ENCODE data around the gene SPDYE17.
"Not testable (repeated sequence)": the region's sequence is repeated elsewhere in the genome, so short reads cannot be mapped to it uniquely, and the experiment has no call there.

The SPDYE17 gene, protein sequence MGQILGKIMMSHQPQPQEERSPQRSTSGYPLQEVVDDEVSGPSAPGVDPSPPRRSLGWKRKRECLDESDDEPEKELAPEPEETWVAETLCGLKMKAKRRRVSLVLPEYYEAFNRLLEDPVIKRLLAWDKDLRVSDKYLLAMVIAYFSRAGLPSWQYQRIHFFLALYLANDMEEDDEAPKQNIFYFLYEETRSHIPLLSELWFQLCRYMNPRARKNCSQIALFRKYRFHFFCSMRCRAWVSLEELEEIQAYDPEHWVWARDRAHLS

DNA sequence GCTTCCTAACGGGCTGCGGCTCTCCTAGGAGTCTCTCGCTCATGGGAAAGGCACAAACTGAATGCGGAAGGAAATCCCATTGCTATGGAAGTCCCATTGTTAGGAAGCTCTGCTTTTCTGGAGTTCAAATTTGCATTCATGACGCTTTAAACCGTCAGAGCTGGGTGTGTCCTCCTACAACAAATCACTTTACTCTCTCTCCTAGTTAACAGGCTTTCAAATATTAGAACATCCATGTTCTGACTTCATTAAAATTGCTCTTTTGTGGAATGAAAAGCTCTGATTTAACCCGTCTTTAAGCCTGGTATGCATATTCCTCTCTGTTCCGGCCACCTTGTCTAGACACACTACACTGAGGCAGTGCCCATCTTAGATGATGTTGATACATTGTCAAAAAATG lies at the start of gene SPDYE17:
Gene SPDYE17, minus strand, starts transcription at position 101 of the 400 bp plus-strand sequence. CDS start 1,791 bp downstream, outside the sequence.
- DNase-seq (ENCODE audit: low spot score) = not testable (repeated sequence)

DNA sequence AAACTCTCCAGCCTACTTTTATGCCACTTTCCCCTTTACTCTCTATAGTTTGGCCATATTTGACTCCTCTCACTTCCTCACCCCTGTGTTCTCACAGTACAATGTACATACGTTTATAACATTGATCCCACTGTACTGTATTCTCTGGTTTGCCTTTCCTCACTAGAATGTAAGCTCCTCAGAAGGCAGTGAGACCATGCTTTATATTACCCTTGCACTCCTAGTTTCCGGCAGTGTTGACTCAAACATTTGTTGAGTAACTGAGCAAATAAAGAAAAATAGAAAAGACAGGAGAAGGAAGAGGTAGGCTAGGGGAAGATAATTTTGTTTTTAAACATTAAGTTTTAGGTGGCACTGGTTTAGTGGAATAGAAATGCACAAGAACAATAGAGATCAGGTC lies 48.1 kb upstream of the SPDYE17 start:
- not testable (repeated sequence) for DNase-seq (ENCODE audit: low spot score)

DNA sequence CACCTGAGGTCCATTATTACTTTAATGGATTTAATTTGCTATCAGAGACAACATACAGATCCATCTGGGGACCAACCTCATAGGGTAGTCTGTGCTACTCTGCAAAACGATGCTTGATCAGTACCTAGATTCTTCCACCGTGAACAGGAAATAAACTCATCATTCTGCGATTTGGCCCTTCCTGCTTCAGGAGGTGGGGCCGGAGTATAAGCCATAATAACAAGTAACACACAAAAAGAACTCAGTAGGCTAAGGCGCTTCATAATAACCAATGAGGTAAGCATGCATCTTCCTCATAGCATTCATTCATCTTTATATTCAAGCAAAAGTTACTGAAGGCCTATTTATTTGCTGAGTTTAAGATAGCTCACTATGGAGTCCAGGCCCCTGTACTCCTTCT lies 47.5 kb upstream of the SPDYE17 start:
- DNase-seq (ENCODE audit: low spot score) = not testable (repeated sequence)

DNA sequence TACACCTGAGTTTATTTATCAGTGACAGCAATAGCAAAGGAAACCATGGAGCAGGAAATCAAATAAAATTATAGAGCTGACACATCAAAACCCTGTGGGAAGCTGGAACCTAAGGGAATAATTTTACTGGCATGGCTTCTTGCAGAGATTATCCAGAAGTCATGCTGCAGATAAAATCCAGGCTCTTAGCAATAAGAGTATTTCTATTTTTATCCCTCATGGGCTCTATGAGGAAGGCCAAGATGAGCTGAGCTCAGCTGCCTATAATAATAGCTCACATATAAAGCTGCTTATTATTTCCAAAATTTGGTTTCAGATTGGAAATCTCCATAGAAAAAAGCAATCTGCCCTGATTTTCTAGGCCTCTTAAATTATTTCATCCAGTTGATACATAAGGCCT lies 47.0 kb upstream of the SPDYE17 start:
- DNase-seq (ENCODE audit: low spot score) = not testable (repeated sequence)

DNA sequence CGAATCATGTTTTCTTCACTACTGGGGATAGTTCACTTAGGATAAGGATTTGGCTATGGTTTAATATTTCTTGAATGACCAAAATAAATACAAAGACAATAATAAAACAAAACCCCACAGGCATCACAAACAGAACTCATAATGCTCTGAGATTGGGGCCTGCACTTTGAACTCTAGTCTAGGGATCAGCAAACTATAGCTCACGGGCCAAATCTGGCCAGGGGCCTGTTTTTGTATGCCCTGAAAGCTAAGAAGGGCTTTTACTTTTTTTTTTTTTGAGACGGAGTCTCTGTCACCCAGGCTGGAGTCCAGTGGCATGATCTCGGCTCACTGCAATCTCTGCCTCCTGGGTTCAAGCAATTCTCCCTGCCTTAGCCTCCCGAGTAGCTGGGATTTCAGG lies 44.9 kb upstream of the SPDYE17 start:
- DNase-seq (ENCODE audit: low spot score) = not testable (repeated sequence)

DNA sequence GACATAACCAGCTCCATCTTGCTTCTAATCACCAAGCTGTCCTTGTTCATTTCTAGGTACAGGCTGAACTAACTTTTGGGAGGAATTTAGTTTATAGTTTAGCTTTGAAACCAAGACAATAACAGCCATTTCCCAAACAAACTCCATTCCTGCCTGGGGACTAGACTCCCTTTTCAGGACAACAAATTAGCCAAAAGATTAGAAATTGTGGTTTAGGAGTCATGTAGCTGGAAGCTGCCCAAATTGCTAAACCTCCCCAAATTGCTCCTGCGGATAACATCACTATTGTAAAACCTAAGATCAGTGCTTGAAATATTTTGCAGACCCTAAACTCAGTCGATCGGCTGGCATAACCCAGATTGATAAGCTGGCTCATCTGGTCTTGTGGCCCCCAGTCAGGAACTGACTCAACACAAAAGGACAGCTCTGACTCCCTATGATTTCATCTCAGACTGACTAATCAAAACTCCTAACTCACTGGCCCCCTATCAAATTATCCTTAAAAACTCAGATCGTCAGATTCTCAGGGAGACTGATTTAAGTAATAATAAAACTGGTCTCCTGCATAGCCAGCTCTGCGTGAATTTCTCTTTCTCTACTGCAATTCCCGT lies 42.7 kb upstream of the SPDYE17 start:
- DNase-seq (ENCODE audit: low spot score) = not testable (repeated sequence)

DNA sequence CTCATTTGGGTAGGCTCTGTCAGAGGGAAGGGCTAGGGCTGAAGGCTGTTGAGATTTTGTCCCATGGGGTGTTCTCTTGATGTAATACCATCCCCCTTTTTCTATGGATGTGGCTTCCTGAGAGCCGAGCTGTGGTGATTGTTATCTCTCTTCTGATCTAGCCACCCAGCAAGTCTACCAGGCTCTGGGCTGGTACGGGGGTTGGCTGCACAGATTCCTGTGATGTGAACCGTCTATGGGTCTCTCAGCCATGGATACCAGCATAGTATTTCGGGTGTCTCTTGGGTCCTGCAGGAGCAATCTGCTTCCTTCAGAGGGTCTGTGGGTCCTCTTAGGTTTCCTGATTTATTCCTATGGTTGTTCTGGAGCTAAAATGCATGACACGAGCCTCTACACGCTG lies 38.9 kb upstream of the SPDYE17 start:
- DNase-seq (ENCODE audit: low spot score) = not testable (repeated sequence)

DNA sequence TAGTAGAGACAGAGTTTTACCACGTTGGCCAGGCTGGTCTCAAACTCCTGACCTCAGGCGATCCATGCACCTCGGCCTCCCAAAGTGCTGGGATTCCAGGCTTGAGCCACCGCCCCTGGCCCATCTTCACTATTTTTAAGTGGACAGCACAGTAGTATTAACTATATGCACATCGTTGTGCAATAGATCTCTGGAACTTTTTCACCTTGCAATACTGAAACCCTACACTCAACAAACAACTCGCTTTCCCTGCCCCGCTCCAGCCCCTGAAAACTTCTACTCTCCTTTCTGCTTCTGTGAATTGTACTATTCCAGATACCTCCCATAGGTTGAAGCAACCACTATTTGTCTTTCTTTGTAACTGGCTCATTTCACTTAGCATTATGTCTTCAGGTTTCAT lies 33.7 kb upstream of the SPDYE17 start:
- not testable (repeated sequence) for DNase-seq (ENCODE audit: low spot score)

DNA sequence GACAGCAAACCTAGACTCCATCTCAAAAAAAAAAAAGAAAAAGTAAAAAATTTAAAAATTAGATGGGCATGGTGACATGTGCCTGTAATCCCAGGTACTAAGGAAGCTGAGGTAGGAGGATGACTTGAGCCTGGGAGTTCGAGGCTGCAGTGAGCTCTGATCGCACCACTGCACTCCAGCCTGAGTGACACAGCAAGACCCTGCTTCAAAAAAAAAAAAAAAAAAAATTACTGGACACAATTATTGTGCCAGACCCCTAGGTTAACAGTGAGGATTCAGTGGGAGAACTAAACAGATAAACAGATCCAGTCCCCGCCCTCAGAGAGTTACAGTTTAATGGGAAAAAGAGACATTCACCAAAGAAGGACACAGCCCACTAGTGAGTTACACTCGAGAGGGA lies 31.6 kb upstream of the SPDYE17 start:
- not testable (repeated sequence) for DNase-seq (ENCODE audit: low spot score)

DNA sequence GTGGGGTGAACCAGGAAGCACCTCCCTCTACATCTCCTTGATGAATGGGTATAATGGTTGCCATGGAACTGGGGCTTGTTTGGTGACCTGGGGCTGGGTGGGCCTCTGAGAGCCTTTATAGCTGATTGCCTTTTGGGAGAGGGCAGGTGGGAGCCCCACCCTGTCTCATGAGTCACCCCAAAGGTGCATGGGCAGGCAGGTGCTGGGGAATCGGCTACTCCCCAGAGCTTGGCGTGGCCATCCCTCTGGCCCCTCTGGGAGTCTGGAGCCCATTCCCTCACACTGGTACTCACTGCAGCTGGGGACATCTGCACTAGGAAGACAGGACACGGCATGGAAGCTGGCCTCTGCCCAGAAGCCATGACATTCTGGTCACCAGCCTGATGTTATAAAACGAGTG lies 30.4 kb upstream of the SPDYE17 start, which contains the start of gene SPDYE18:
Gene SPDYE18, minus strand, starts transcription at position 2 of the 400 bp plus-strand sequence. CDS start 2,046 bp downstream, outside the sequence.
- DNase-seq (ENCODE audit: low spot score) = not testable (repeated sequence)

DNA sequence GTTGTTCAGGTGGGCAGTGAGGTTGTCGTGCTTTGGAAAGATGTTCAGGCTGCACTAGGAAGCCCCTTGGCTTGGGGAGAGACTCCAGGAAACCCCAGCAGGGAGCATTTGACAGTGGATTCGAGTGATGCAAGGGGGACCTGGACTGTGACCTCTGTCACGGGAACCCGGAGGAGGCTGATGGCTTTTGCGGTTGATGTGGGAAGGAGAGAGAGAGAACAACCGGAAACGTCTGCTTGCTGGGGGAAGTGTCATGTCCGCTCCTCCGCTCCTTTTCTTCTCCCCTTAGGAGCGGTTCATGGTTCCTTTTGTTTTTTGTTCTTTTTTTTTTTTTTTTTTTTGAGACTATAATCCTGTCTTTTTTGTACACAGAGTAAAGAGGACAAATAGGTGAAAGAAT lies 5.8 kb downstream of the SPDYE17 start:
- DNase-seq (ENCODE audit: low spot score) = not testable (repeated sequence)

DNA sequence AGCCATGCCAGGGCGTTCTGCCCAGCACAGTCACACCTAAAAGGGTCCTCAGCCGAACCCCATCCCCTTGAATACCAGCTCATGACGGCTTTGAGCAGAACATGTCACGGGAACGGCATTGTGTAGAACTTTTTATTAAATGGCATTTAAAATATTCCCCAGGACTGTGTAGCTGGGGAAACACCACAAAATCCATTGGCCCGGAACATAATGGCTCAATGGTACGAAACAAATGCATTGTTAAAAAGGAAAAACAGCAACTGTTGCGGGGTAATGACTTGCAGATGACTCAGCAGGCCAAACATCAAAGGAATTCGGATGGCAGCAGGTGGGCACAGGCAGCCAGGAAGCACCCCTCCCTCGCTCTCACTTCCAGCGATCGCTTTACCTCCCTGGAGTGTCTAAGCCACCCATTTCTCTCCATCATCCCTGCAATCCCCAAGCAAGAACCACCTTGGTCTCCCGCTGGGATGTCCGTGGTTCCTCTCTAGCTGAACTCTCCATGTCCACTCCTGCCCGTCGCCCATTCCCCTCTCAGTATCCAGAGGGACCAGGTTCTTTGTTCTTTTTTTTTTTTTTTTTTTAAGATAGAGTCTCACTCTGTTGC lies 22.0 kb downstream of the SPDYE17 start:
- DNase-seq (ENCODE audit: low spot score) = peak; percentile 98

DNA sequence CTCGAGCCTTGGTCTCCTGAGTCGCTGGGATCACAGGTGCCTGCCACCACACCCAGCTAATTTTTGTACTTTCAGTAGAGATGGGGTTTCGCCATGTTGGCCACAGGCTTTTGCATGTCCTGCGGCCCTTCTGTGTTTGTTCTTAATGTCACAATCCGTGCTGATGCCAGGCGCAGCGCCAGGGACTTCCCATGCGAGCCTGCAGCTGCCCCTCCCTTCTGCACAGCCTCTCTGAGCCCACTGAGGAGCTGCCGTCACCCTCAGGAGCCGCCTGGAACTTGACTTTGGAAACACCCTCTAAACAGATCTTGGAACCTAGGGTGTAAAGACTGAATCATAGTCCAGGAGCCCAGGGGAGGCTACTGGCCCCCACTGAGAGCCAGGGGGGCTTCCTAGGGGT lies 24.2 kb downstream of the SPDYE17 start:
- DNase-seq (ENCODE audit: low spot score) = peak; percentile 85

DNA sequence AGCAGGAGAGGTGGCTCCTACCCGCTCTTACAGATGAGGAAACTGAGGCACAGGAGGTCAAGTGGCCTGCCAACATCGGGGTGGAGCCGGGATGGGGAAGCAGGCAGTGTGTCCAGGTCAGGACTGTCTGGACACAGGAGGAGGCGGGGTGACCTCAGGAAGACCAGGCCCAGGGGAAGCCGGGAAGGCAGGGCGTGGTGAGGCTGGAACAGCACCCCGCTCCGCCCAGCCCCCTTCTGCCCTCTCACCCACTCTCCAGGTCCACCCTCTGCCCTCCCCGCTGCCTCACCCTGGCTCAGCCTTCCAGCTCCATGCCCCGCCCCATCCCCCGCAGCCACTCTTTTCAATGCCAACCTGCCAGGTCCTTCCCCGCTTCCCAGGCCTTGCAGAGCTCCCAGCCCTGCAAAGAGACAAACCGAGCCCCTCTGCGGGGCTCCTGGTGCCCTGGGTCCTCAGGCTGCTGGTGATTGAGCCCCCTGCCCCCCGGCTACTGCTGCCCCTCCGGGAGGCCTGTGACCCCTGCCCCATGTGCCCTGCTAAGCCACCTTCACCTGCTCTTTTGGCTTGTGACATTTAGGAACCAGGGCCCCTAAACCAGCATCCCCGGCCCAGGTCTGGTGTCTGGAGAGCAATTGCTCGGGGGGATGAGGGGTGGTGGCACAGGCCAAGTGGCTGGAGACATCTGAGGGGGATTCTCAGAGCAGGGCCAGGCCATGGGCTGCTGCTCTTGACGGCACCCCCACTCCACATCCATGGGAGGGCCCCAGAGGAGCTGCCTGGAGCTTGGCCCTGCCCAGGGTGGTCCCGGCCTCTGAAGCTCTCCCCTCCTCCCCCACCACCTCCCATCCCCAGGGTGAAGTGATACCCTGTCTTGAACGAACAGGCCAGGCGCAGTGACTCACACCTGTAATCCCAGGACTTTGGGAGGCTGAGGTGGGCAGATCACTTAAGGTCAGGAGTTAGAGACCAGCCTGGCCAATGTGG lies 25.7 kb downstream of the SPDYE17 start:
- DNase-seq (ENCODE audit: low spot score) = not testable (repeated sequence)

DNA sequence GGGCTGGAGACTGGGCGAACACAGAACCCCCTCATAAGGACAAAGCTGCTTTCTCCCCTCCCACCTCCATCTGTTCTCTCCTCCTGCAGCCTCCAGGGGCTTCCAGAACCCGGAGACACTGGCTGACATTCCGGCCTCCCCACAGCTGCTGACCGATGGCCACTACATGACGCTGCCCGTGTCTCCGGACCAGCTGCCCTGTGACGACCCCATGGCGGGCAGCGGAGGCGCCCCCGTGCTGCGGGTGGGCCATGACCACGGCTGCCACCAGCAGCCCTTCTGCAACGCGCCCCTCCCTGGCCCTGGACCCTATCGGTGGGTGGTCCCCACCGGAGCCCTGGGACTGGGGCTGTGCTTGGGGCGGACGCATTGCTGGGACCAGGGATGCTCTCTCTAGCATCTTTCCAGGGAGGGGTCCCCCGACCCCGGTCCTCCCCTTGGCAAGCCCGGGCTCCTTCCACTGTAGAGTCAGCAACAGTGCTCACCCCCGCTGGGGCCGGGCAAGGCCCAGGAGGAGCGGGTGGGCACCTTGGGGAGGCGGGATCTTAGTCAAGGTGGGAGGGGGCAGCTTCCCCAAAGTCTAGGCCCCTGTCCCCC lies 26.6 kb downstream of the SPDYE17 start:
- DNase-seq (ENCODE audit: low spot score) = not testable (repeated sequence)

DNA sequence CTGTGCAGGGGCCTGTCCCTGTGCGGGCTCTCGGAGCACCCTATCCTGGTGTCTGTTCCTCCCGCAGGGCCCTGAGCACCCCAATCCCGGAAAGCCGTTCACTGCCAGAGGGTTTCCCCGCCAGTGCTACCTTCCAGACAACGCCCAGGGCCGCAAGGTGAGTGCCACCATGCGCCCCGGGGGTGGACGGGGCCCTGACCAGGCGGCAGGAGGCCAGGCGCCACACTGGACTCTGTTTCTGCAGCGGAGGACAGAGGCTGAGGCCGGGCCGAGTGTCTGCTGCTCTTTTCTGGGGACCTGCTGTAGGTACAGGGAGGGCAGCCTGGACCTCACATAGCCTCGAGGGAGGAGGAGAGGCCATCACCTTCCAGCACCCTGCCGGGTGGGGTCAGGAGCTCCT lies 28.0 kb downstream of the SPDYE17 start:
- DNase-seq (ENCODE audit: low spot score) = not testable (repeated sequence)

DNA sequence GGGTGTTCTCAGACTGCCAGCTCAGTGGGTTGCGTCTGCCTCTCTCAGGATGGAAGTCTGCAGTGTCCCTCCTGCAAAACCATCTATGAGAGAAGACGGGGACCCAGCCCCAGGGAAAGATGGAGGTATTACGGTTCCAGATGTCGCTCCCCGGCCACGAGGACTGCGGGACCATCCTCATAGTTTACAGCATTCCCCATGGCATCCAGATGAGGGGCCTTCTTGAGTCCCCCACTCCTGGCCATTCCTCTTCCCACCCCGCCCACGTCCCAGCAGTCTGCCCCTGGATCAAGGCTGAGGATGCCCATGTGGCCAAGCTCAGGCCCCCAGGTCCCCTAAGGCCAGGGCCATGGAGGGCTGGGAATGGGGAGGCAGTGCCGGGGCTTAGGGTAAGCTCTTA lies 28.9 kb downstream of the SPDYE17 start:
- DNase-seq (ENCODE audit: low spot score) = not testable (repeated sequence)

DNA sequence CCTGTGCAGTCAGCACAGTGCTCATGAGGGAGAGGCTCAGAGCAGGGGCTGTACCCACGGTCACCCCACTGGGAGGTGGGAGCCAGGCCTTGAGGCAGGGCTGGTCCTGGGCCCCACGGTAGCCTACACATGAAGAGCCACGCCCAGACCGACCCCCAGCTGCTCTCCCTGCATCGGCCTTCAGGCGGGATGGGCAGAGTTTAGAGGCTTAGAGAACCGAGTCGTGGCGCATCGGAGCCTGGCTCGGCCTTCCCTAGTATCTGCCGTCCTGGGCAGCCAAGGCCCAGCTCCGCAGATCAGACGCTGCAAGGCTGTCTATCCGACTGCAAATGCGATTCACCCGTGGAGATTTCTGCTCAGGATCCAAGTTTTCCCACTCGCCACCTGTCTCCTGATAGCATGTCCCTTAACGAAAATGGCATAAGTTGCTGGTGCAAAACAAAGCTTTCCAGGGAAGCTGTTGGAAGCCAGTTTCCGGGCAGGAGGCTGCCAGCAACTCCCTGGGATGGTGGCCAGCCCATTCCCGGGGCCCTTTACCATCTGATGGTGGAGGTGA lies 29.4 kb downstream of the SPDYE17 start:
- DNase-seq (ENCODE audit: low spot score) = not testable (repeated sequence)

DNA sequence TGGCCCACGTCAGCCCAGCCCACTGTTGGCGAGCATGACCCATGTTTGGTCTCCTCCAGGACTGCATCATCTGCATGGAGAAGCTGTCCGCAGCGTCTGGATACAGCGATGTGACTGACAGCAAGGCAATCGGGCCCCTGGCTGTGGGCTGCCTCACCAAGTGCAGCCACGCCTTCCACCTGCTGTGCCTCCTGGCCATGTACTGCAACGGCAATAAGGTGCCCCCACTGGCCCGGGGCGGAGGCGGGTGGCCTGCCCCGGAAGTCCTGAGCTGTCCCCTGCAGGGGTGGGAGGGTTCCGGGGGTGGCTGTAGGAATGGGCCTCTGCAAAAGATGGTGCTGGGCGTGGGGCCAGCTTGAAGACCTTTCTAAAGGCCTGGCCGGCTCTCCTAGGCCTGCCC lies 30.1 kb downstream of the SPDYE17 start:
- not testable (repeated sequence) for DNase-seq (ENCODE audit: low spot score)

DNA sequence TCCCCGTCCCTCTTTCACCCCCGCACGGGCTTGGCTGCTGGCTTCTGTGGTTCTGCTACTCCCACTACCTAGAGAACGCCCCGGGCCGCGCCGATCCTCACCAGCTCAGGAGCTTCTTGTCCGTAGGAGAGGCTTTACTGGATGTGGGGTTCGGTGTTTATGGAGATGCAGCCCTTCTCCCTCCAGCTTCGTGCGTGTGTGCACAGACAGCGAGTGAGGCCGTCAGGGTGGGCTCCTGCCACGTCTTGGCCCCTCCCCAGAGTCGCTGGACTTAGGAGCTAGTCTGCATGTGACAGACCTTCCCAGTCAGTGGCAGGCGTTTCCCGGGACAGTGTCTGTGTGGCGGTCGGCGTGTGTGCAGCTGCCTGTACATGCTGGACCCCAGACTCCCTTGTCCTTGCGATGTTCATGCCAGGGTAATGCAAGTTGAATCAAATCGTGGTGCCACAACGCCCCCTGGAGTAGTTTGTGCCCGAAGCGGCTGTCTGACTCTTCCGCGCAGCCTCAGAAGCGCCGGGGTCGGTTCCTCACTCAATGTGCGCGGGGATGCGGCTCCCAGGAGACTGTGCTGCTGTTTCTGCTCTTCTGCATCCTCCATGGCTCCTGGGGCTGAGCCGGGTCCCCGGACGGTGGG lies 32.6 kb downstream of the SPDYE17 start:
- DNase-seq (ENCODE audit: low spot score) = not testable (repeated sequence)

All from kidney tubule cell (primary cell).